HG02938 (cell line): ENCODE results near the gene SFXN3.

ENCODE experiments used
- ATAC-seq: cut with Tn5 transposase; IDR thresholded peaks from one replicate; pipeline ENCODE4 v1.9.1; 2021; ENCODE audit warnings: mild to moderate bottlenecking, moderate library complexity; ENCODE audit not compliant: unreplicated experiment

Gene SFXN3

DNA sequence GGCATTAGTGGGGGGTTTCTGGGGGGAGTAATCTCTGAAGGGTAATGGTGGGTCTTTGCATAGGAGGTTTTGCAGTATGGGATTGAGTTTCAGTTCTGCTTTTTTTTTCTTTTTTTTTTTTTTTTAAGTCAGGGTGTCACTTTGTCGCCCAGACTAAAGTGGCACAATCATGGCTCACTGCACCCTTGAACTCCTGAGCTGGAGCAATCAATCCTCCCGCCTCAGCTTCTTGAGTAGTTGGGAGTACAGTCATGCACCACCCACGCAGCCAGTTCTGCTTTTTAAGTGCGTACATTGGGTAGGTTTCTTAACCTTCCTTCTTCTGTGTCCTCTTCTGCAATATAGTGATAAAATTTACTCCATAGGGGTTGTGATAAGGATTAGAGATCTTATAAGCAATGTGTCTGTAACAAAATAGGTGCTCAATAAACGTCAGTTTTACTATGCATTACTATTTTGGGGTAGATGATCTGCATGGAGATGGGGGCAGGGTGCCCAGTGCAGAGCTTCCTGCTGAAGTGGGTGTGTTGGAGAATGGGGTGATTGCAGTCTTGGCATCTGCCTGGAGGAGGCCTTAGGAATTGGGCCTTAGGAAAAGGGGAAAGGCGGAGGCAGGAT lies 40.3 kb downstream of the SFXN3 start:
- no peak for ATAC-seq

DNA sequence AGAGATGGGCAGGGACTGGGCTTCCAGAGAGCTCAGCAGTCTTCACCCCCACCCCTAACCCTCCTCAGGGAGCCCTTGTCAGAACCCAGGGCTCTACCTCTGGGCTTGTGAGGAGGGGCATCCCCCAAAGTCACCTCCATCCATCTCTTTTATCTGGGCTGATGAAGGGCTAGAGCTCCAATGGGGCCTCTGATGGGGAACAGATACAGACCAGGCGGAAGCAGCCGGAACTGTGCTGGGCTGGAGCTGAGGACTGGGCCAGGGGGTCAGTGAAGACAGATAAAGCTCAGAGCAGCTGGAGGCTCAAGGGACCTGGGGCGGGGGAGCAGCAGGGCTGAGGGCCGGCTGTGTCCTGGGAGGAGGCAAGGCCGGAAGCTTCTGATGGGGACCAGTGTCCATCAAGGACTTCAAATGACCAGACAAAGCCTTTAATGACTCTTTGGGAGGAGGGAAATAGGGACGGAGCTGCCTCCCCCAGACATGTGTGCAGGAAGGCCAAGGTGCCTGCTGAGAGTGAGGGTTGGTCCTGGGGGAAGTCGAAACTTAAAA lies 40.9 kb downstream of the SFXN3 start:
- no peak for ATAC-seq

DNA sequence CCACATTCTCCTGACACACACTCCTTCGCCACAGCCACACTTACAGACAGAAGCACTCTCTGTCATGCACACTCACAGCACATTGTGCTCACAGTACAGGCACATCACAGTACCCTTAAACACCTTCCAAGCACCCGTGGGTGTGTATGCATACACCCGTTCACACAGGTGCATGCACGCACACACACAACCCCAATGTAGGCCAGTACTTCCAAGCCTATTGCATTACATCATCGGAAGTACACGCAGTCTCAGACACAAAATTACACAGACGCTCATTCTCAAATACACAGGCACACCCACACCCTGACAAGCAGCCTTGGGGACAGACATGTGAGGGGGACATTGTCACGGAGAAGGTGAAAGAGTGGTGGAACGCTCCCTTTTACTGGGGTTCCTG lies 41.9 kb downstream of the SFXN3 start:
- ATAC-seq = no peak

DNA sequence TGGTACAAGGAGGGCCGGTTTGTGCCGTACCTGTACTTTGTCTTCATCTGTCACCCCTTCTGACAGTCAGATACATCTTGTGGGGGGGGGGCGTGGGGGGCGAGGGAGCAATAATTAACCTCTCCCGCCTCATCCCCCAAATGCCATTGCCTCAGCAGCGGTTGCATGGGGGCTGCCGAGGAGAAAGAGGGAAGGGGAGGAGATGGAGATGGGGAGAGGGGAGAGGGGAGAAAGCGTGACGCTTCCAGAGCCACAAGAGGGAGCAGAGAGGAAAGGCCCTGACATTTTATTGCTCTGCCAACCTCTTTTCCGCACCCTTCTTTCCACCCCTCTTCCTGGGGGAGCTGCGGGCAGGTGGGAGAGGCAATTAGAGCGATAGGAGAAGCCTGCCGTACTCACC lies 42.6 kb downstream of the SFXN3 start:
- no peak for ATAC-seq

DNA sequence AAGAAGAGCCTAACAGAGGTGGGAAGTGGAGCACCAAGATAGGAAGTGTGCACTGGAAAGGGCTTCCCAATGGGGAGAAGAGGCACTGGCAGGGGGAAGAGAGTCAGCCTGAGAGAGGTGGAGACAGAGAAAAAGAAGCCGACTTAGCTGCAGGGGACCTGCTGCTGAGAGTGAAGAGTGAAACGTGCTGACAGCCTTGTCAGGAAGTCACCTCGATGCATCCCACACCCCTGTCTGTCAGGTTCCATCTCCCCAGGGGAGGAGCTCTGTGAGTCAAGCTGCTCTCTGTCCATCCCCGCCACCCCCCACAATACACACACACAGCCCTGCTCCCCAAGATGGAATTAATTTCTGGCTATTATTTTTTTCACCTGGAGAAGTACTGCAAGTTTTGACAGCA lies 44.7 kb downstream of the SFXN3 start:
- no peak for ATAC-seq

DNA sequence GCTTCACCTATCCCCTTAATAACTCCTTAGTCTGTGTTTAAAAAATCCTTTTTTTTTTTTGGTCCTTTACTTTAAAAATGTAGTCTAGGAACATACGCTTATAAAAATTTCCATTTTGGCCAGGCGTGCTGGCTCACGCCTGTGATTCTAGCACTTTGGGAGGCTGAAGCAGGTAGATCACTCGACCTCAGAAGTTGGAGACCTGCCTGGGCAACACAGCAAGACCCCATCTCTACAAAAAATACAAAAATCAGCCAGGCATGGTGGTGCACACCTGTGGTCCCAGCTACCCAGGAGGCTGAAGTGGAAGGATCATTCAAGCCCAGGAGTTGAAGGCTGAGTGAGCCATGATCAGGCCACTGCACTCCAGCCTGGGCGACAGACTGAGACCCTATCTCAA lies 45.6 kb downstream of the SFXN3 start:
- no peak for ATAC-seq

DNA sequence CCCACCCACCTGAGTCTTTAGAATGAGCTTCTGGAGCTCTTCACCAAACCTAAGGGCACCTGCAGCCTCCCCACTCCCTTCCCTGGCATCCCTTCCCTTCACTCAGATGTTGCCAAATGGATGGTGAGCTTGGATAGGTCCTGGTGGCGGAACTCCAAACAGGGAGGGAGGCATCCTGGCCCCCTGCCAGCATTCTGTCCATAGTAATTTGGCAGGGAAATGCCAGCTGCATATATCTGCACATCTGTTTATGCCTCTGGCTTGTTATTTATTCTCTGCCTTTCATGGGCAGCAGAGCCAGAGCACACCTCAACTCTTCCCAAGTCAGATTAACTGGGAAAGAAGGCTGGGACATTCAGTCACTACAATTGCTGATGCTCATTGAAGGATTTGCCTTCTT lies 48.8 kb downstream of the SFXN3 start:
- no peak for ATAC-seq

DNA sequence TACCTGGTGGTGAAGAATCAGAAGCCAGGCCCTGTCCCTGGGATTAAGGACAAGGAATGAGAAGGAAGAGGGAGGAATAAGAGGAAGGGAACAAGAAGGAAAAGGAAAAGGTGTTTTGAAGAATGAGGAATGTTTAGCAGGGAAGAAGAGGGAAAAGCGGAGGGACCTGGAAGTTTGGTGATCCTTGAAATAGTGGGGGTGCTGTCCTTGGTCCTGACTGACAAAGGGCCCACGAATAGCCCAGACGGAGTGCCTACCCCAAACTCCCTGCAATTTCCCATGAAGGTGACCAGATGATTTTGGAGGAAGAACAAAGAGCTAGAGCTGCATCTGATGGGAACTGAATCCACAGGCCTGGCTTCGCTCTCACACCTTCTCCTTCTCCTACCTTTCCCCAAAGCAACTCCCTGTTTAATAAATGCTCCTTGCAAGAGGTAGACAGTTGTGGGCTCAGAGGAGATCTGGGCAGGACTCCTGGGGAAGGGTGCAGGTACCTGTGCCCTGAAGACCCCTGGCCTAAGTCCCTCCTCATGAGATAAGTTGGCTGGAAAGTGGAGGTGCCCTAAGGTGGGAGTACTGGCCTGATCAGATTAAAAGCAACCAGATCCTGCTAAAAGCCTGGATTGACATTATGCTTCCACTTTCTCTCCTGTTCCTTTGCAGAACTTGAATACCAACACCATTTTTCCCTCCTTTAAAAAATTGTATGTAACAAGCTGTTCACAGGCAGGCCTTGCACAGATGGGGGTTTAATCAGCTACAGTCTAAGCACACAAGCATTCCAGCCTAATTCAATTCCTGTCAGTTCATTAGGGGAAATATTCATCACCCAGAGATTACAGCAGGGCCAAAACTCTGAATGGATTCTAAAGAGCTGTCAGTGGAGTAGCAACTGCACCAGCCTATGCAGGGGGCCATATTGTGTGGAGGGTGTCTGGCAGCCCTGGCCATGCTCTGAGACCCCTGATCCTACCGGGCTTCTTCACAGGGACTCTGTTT lies 50.2 kb downstream of the SFXN3 start:
- ATAC-seq = no peak

DNA sequence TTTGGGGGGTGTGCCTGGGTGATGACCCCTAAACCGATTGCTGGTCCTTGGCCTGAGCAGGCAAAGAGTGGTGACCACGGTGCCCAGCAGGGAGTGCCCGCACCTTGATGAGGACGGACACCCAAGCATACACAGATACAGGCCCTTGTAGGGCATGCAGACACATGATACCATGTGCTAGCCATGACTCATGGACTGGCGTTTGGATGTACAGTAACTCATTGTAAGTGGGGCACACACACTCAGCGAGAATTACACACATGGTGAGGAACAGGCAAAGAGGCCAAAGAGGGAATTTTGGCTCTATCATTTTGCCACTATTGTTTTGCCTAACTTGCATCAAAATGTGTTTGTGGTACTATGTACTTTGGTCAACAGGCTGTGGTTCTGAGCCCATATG lies 54.8 kb downstream of the SFXN3 start:
- ATAC-seq = no peak

DNA sequence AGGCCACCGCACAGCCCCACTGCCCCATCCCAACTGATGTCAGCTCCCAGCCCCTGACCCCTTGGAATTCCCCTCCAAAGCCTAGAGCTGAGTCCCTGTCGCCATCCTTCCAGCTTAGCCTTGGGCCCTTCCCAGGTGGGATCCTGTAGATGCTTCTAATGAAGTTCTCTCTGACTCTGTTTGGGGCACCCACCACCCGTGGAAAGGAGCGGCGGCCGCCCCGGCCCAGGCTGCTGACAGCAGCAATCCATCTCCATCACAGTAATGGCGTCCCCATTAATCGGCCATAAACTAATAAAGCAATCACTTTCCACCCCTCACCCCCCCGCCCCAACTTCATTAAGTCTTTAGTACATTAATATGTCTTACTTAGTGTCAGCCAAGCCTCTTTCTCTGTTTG lies 56.3 kb downstream of the SFXN3 start:
- no peak for ATAC-seq

DNA sequence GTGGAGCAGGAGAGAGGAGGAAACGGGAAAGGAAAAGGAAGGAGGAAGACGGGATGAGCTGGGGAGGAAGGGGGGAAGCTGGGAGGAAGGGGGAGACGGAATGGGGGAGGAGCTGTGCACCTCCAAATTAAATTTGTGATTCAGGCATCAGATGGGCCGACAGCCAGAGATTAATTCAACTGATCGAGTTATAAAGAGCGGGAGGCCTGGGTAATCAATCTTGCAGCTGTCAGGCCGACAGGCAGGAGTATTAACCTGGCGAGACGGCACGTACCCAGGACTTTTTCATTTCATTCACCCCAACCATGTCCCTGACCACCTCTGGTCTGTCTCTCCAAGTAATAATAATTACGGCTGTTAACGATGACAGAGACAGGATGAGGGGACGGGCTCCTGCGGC lies 56.9 kb downstream of the SFXN3 start:
- no peak for ATAC-seq

DNA sequence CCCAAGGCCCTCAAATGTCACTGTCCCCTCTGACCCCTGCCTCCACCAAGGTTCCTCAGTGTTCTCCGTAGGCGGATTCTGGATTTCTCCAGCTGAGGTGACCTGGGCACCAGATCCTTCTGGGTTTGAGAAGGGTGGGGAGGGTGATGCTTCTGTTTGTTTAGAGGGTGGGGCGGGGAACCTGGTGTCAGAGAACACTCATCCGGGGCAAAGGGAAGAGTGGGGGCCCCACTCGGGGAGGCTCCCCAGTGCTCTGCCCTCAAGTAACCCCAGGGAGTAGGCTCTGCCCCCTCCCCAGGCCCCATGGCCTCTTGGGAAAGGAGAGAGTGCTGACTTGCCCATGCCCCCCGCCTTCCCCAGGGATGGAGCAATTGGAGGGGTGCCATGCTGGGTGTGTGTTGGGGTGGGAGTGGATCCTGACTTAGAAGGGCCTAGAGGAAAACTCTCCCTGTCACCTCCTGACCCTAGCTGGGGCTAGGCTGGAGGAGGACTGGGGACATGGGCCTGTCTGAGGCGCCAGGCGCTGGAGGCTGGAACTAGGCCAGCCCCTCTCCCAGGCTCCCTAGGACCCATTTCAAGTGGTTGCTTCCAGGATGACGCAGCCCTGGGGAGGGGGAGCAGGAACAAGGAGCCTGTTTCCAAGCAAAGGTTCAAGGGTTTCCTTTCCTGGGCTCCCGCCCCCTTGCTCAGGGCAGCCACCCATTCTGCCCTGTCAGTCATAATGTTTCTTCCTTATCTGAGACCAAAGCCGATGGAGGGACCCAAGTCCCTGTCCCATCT lies 58.7 kb downstream of the SFXN3 start:
- ATAC-seq = no peak

DNA sequence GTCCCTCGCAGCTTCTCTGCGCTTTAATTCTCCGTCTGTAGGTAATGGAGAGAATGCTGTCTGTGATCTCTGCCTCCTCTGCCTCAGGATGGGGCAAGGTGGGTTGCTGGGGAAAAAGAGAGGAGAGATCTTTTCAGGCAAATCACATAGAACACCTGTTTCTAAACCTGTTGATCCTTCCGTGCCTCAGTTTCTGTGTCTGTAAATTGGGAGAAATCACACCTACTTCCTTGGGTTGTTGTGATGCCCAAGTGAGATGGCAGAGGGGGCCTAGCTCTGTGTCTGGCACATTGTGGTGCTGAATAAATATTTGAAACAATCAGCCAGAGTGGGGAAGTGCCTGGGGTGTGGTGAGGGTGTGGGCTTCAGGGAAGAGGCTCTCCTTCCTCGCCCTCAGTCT lies 59.6 kb downstream of the SFXN3 start:
- no peak for ATAC-seq
